Measurements from ENCODE around the gene UBE2O. TPM values are rescaled to one million over a fixed set of nuclear protein-coding genes. Genes with fewer than 3 reads are reported as not detected.

Gene UBE2O
- total and polyA plus RNA-seq, 2 donors (not counting 3 experiments of a cell fraction or from before 2014, with no cell fraction given): 13.9 to 34.1 TPM

- dilution Hi-C loops (cut with MboI; ENCODE audit: extremely low pct_ligation_motif_present, low sequenced_read_pairs) (loop anchor here (25.0 kb wide), 1 partner anchor 236 kb away; no protein-coding TSS in a partner anchor), intact Hi-C loops (cut with micrococcal nuclease) (no loop called here)
- Histone ChIP-seq H3K27ac (ENCODE audit: insufficient read depth, low read depth, low read length) (no peak overlapping the region), H4K20me1 (replicated peaks; ENCODE audit: control insufficient read depth, extremely low read depth, insufficient read depth, low read length) (no peaks in the 10 kb centered on the region), H3K4me1 (ENCODE audit: control insufficient read depth, extremely low read depth, insufficient read depth, low read length) (peaks cover 44% of the 10 kb centered on the region), H2AFZ (ENCODE audit: low read depth, low read length) (no peak overlapping the region), H3K4me3 (replicated peaks in 1 of 3; ENCODE audit: insufficient read depth in 1 of 3, low read depth in 1 of 3, low read length in 3 of 3) (no peak overlapping the region), H3K9ac (replicated peaks; ENCODE audit: extremely low read depth, insufficient read depth, low read length) (no peak overlapping the region), H3K36me3 (ENCODE audit: control insufficient read depth in 2 of 2, extremely low read depth in 1 of 2, insufficient read depth in 2 of 2, low read length in 2 of 2) (no peaks in the 10 kb centered on the region), H3K27me3 (ENCODE audit: control insufficient read depth in 2 of 2, insufficient read depth in 2 of 2, low read length in 2 of 2) (no peaks in the 10 kb centered on the region), H3K79me2 (ENCODE audit: control insufficient read depth, insufficient read depth, low read length) (peaks cover 76% of the 10 kb centered on the region), H3K9me3 (replicated peaks; ENCODE audit: control insufficient read depth, insufficient read depth, low read length) (no peaks in the 10 kb centered on the region), H3K9me1 (replicated peaks; ENCODE audit: control insufficient read depth, extremely low read depth, insufficient read depth, low read length) (no peaks in the 10 kb centered on the region), H3K4me2 (ENCODE audit: insufficient read depth, low read length) (no peak overlapping the region)
- ChIA-PET CTCF (interaction anchor here (2.4 to 3.1 kb wide), 2 partner anchors 11 to 40 kb away, joined by 12 to 21 read pairs; no protein-coding TSS in a partner anchor), POLR2A (no interaction called here)
- DNase-seq (ENCODE audit: low read depth, low spot score): no peak
- TF ChIP-seq MYC (IDR thresholded peaks at IDR 0.05; ENCODE audit: low read depth, low read length) (no peak), POLR2AphosphoS5 (IDR thresholded peaks at IDR 0.05; ENCODE audit: insufficient read depth, low read depth, low read length) (no peak), FOS (IDR thresholded peaks at IDR 0.05; ENCODE audit: borderline replicate concordance, insufficient read depth, low read length) (no peak), POLR2A (IDR thresholded peaks at IDR 0.05; ENCODE audit: low read depth, low read length) (no peak), EZH2 (IDR thresholded peaks at IDR 0.05; ENCODE audit: borderline replicate concordance, low read depth, low read length, severe bottlenecking) (no peak), JUN (IDR thresholded peaks at IDR 0.05; ENCODE audit: borderline replicate concordance, insufficient read depth, insufficient read length, low read depth) (no peak), CTCF (IDR thresholded peaks at IDR 0.05; ENCODE audit: extremely low read depth in 1 of 2, insufficient read depth in 1 of 2, low read depth in 1 of 2, low read length in 2 of 2) (no peak), GATA2 (IDR thresholded peaks at IDR 0.05; ENCODE audit: insufficient read depth, insufficient read length, low read depth, low read length) (no peak), MAX (IDR thresholded peaks at IDR 0.05; ENCODE audit: insufficient read depth, insufficient read length) (no peak)
- FAIRE-seq: no peak
- BruUV-seq (replicated peaks): no TSS peak
These were observed 4.9 kb downstream of the UBE2O start for GRCh38 chr17:76447931-76448652.
